ENCODE measurements around the gene DNMBP. TPM values are rescaled to one million over a fixed set of nuclear protein-coding genes. Genes with fewer than 3 reads are reported as not detected.

Gene DNMBP
- total RNA-seq, 1 experiment from 2014 or later: 60.3 TPM

DNA sequence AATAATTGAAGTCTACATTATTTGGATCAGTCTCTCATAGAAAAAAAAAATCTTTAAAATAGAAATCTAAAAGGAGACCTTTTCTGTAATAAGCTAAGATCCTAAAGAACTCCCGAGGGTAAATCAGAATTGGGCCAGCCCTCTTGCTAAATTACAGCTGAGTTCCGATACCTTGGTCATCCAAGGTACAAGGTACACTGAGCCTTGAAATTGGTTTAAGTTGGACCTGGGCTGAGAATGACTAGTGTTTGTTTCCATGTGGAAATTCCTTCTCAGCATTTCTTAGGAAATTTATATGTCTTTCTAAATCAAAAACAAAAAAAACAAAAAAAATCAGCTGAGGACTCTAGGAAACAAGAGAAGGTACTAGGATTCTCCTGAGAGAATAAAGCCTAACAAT lies 64.9 kb downstream of the DNMBP start:
- peaks cover 97% of the 10 kb centered on the region for H3K79me2 ChIP-seq (ENCODE audit: insufficient read depth, low read length)
- H3K4me2 ChIP-seq (ENCODE audit: low read length): no peak overlapping the region
- peaks cover 19% of the 10 kb centered on the region; the same call in 1 of the 2 replicates for H4K20me1 ChIP-seq (ENCODE audit: insufficient read depth)
- no peak for TF ChIP-seq EZH2phosphoT487 (IDR thresholded peaks at IDR 0.05; ENCODE audit: borderline replicate concordance)
- TF ChIP-seq, protein P1, sequence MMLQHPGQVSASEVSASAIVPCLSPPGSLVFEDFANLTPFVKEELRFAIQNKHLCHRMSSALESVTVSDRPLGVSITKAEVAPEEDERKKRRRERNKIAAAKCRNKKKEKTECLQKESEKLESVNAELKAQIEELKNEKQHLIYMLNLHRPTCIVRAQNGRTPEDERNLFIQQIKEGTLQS (IDR thresholded peaks at IDR 0.05): no peak
- no peak for TF ChIP-seq JUND (IDR thresholded peaks at IDR 0.05)
- no peak for TF ChIP-seq ELF1 (IDR thresholded peaks at IDR 0.05; ENCODE audit: borderline replicate concordance, low read depth)
- TF ChIP-seq, protein P2, sequence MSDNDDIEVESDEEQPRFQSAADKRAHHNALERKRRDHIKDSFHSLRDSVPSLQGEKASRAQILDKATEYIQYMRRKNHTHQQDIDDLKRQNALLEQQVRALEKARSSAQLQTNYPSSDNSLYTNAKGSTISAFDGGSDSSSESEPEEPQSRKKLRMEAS (IDR thresholded peaks at IDR 0.05): no peak
- no peak for TF ChIP-seq POLR2AphosphoS5 (IDR thresholded peaks at IDR 0.05; ENCODE audit: low read depth, low read length)
- no peak for TF ChIP-seq CTCF (IDR thresholded peaks at IDR 0.05 in 2 of 3, conservative IDR thresholded peaks at IDR 0.05 in 1 of 3; ENCODE audit: borderline replicate concordance in 1 of 3, insufficient read depth in 1 of 3, low read depth in 2 of 3, low read length in 2 of 3)
- TF ChIP-seq SRF (IDR thresholded peaks at IDR 0.05; ENCODE audit: low read depth): no peak
- no peak for TF ChIP-seq SIN3A (IDR thresholded peaks at IDR 0.05; ENCODE audit: low read depth)
- TF ChIP-seq POLR2A (IDR thresholded peaks at IDR 0.05; ENCODE audit: borderline replicate concordance, extremely low read depth, insufficient read depth, insufficient read length): no peak
- no peak for TF ChIP-seq YY1 (IDR thresholded peaks at IDR 0.05; ENCODE audit: extremely low read depth, insufficient replicate concordance, low read depth, low read length)
- TF ChIP-seq ZNF274 (IDR thresholded peaks at IDR 0.05; ENCODE audit: low read depth, low read length): no peak
- no peak for TF ChIP-seq FOSL1 (IDR thresholded peaks at IDR 0.05; ENCODE audit: low read depth)
- peaks cover 0 to 22% of the 10 kb centered on the region in 2 experiments; a peak in 2 of 4 replicates for H3K36me3 ChIP-seq (ENCODE audit: control insufficient read depth in 1 of 2, insufficient read depth in 2 of 2, low read length in 2 of 2)
- DNase-seq (ENCODE audit: low read depth, low spot score) (no peak), ATAC-seq (no peak)
- no peak overlapping the region for H3K27ac ChIP-seq (ENCODE audit: low read depth, low read length)
- no peaks in the 10 kb centered on the region for H3K9me2 ChIP-seq (ENCODE audit: insufficient read depth)
- no peaks in the 10 kb centered on the region for H3K9me3 ChIP-seq (ENCODE audit: control insufficient read depth in 1 of 2, insufficient read depth in 1 of 2, low read depth in 1 of 2, low read length in 2 of 2)
- ChIA-PET CTCF (no interaction called here), RAD21 (ENCODE audit: low non-redundant PET in 1 of 2, low total read pairs in 2 of 2, uncharacterized antibody in 2 of 2, unreplicated experiment in 2 of 2) (no interaction called here), POLR2A (no interaction called here)
- H3K9ac ChIP-seq (ENCODE audit: low read length): no peak overlapping the region
- H3K4me3 ChIP-seq (replicated peaks in 1 of 2; ENCODE audit: low read depth in 1 of 2, low read length in 2 of 2): no peak overlapping the region
- H3K27me3 ChIP-seq (ENCODE audit: insufficient read depth, low read length): no peaks in the 10 kb centered on the region
- peaks cover 4 to 35% of the 10 kb centered on the region in 2 experiments; a peak in 3 of 4 replicates for H3K4me1 ChIP-seq (ENCODE audit: control insufficient read depth in 1 of 2, insufficient read depth in 2 of 2, low read length in 2 of 2)
- no peak overlapping the region for H2AFZ ChIP-seq (ENCODE audit: low read depth, low read length, poor library complexity, severe bottlenecking)
- intact Hi-C loops (cut with micrococcal nuclease): no loop called here
- no TSS peak for BruUV-seq (replicated peaks)
